Lower leg skin (tissue), 3 donors: Measurements from ENCODE around the gene SPAG17.

Experiments
- POLR2A ChIP-seq, 2 donors: fragments of 450-650 bp; IDR thresholded peaks; one replicate each; pipeline ENCODE4 v1.6.1; 2016 to 2017; ENCODE audit warnings: antibody characterized with exemption in 2 of 2, mild to moderate bottlenecking in 1 of 2, moderate library complexity in 1 of 2
- TF ChIP-seq, protein P1 (sequence below), 3 donors: fragments of 450-650 bp; IDR thresholded peaks; one replicate each; pipeline ENCODE4 v1.5.1; 2016; ENCODE audit warnings: antibody characterized with exemption in 3 of 3, mild to moderate bottlenecking in 3 of 3, moderate library complexity in 2 of 3

DNA sequence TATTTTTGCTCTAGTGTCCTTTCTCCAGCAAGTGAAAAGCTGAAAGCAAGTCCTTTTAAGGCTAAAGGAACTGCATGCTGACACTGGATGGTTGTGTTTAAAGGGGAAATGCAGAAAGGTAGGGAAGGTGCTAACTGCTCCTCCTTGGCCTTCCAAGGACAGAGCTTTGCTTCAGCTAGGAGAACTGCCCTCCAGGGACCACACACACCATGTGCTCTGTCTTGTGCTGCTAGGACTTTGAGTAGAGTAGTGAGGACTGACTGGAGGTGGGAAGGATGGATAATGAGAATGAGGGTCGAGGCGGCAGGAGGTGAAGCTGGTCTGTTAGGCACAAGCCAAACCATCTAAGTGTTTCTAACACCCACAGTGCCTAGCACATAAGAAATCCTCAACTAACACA, 177.6 kb downstream of the SPAG17 start:
- TF ChIP-seq, protein P1, sequence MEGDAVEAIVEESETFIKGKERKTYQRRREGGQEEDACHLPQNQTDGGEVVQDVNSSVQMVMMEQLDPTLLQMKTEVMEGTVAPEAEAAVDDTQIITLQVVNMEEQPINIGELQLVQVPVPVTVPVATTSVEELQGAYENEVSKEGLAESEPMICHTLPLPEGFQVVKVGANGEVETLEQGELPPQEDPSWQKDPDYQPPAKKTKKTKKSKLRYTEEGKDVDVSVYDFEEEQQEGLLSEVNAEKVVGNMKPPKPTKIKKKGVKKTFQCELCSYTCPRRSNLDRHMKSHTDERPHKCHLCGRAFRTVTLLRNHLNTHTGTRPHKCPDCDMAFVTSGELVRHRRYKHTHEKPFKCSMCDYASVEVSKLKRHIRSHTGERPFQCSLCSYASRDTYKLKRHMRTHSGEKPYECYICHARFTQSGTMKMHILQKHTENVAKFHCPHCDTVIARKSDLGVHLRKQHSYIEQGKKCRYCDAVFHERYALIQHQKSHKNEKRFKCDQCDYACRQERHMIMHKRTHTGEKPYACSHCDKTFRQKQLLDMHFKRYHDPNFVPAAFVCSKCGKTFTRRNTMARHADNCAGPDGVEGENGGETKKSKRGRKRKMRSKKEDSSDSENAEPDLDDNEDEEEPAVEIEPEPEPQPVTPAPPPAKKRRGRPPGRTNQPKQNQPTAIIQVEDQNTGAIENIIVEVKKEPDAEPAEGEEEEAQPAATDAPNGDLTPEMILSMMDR (IDR thresholded peaks at IDR 0.05), result no peak
- TF ChIP-seq POLR2A (IDR thresholded peaks at IDR 0.05), result no peak
